Neural cell (in vitro differentiated cells): Measurements from ENCODE around the gene DFFA. TPM values are rescaled to one million over a fixed set of nuclear protein-coding genes. Genes with fewer than 3 reads are reported as not detected.

Source experiments
- H2AFZ ChIP-seq: fragments of 200-600, 300-800 bp; sonication (generic), shearing (Covaris generic); 2 replicates; pipeline ENCODE4 v1.6.0; 2014; ENCODE audit warnings: low read depth, mild to moderate bottlenecking, antibody characterized with exemption, low read length, moderate library complexity
- H3F3A ChIP-seq: fragments of 200-600 bp; shearing (Covaris generic); 2 replicates; pipeline ENCODE4 v1.6.1; 2016; ENCODE audit warnings: mild to moderate bottlenecking, moderate library complexity, mixed read lengths, antibody characterized with exemption, low read length; ENCODE audit not compliant: insufficient read depth, poor library complexity, severe bottlenecking
- H3K27ac ChIP-seq: fragments of 200-600, 300-800 bp; sonication (generic), shearing (Covaris generic); 2 replicates; pipeline ENCODE4 v1.5.1; 2014; ENCODE audit warnings: mild to moderate bottlenecking, low read length, moderate library complexity
- H3K27me3 ChIP-seq: fragments of 300-800, 200-600 bp; sonication (generic), shearing (Covaris generic); 2 replicates; pipeline ENCODE4 v1.6.0; 2014; ENCODE audit warnings: mild to moderate bottlenecking, low read depth, low read length, moderate library complexity; ENCODE audit not compliant: insufficient read depth
- H3K36me3 ChIP-seq: fragments of 300-800, 200-600 bp; sonication (generic), shearing (Covaris generic); 2 replicates; pipeline ENCODE4 v1.5.1; 2014; ENCODE audit warnings: mild to moderate bottlenecking, antibody characterized with exemption, low read length, moderate library complexity; ENCODE audit not compliant: insufficient read depth
- H3K4me2 ChIP-seq: fragments of 300-800, 200-600 bp; sonication (generic), shearing (Covaris generic); 2 replicates; pipeline ENCODE4 v1.6.0; 2014; ENCODE audit warnings: mild to moderate bottlenecking, low read length
- H3K4me3 ChIP-seq: fragments of 300-800, 200-600 bp; sonication (generic), shearing (Covaris generic); 2 replicates; pipeline ENCODE4 v1.5.1; 2014; ENCODE audit warnings: mild to moderate bottlenecking, low read length, moderate library complexity
- H3K79me2 ChIP-seq: fragments of 200-600 bp; shearing (Covaris generic); replicated peaks from 2 replicates; pipeline ENCODE4 v1.6.0; 2014; ENCODE audit warnings: mild to moderate bottlenecking, low read length, moderate library complexity; ENCODE audit not compliant: insufficient read depth
- H3K9ac ChIP-seq: fragments of 300-800, 200-600 bp; sonication (generic), shearing (Covaris generic); 2 replicates; pipeline ENCODE4 v1.6.1; 2016; ENCODE audit warnings: mild to moderate bottlenecking, low read length, mixed read lengths
- H3K9me2 ChIP-seq: fragments of 200-600 bp; shearing (Covaris generic); 2 replicates; pipeline ENCODE4 v1.6.1; 2016; ENCODE audit warnings: mild to moderate bottlenecking, low read length, mixed read lengths; ENCODE audit not compliant: insufficient read depth
- H3K9me3 ChIP-seq: fragments of 200-600, 300-800 bp; sonication (generic), shearing (Covaris generic); 2 replicates; pipeline ENCODE4 v1.6.1; 2016; ENCODE audit warnings: mild to moderate bottlenecking, mixed run types, low read length, moderate library complexity, mixed read lengths
- H4K20me1 ChIP-seq: fragments of 200-600 bp; shearing (Covaris generic); 2 replicates; pipeline ENCODE4 v1.6.1; 2016; ENCODE audit warnings: mild to moderate bottlenecking, mixed run types; ENCODE audit not compliant: insufficient read depth
- EP300 ChIP-seq: fragments of 450-650 bp; conservative IDR thresholded peaks from 2 replicates; pipeline ENCODE4 v1.6.1; 2014; ENCODE audit warnings: antibody characterized with exemption, mild to moderate bottlenecking, moderate library complexity; ENCODE audit not compliant: poor library complexity, severe bottlenecking
- EZH2 ChIP-seq: fragments of 200-600, 300-800 bp; shearing (Covaris generic), sonication (generic); IDR thresholded peaks from 2 replicates; pipeline ENCODE4 v1.6.1; 2014; ENCODE audit warnings: antibody characterized with exemption, low read length, borderline replicate concordance, mild to moderate bottlenecking; ENCODE audit not compliant: insufficient read depth, poor library complexity, severe bottlenecking
- MXI1 ChIP-seq: fragments of 450-650 bp; conservative IDR thresholded peaks from 2 replicates; pipeline ENCODE4 v1.6.1; 2014; ENCODE audit warnings: antibody characterized with exemption, mild to moderate bottlenecking; ENCODE audit not compliant: poor library complexity, severe bottlenecking
- POLR2AphosphoS5 ChIP-seq: IDR thresholded peaks from 2 replicates; pipeline ENCODE4 v1.6.1; 2012
- RAD21 ChIP-seq: fragments of 450-650 bp; conservative IDR thresholded peaks from 2 replicates; pipeline ENCODE4 v1.6.1; 2014; ENCODE audit warnings: antibody characterized with exemption, mild to moderate bottlenecking, moderate library complexity
- SMC3 ChIP-seq: fragments of 450-650 bp; conservative IDR thresholded peaks from 2 replicates; pipeline ENCODE4 v1.6.1; 2014; ENCODE audit warnings: antibody characterized with exemption, mild to moderate bottlenecking, moderate library complexity; ENCODE audit not compliant: poor library complexity
- TAF1 ChIP-seq: IDR thresholded peaks from 2 replicates; pipeline ENCODE4 v1.6.1; 2012; ENCODE audit warnings: low read depth
- polyA plus RNA-seq: library from polyadenylated mRNA; depleted of rRNA; stranded (reverse); fragments of >200 nt; gene quantifications from 2 replicates; pipeline ENCODE4 v1.2.3, GENCODE V29; 2014
- TF ChIP-seq, protein P1 (sequence below): IDR thresholded peaks from 2 replicates; pipeline ENCODE4 v1.6.1; 2012; ENCODE audit warnings: borderline replicate concordance
- TF ChIP-seq, protein P2 (sequence below): fragments of 450-650 bp; IDR thresholded peaks from 2 replicates; pipeline ENCODE4 v1.5.1; 2014; ENCODE audit warnings: antibody characterized with exemption, mild to moderate bottlenecking, moderate library complexity; ENCODE audit not compliant: poor library complexity, severe bottlenecking

The DFFA gene
- polyA plus RNA-seq, 1 donor from 2014 or later, result 32.7 TPM

GRCh38 chr1:10490286-10490970 is 18.1 kb upstream of the DFFA start:
- H3K9ac ChIP-seq, result no peak overlapping the region
- no peaks in the 10 kb centered on the region for H3K27me3 ChIP-seq
- H3K36me3 ChIP-seq, result no peaks in the 10 kb centered on the region
- H3K9me2 ChIP-seq, result no peaks in the 10 kb centered on the region
- H3K79me2 ChIP-seq, result peaks cover 4% of the 10 kb centered on the region
- H3K4me3 ChIP-seq, result no peak overlapping the region
- TF ChIP-seq RAD21 (no peak), EZH2 (no peak), POLR2AphosphoS5 (no peak), MXI1 (no peak), SMC3 (no peak), TAF1 (no peak), EP300 (no peak)
- TF ChIP-seq, protein P1, sequence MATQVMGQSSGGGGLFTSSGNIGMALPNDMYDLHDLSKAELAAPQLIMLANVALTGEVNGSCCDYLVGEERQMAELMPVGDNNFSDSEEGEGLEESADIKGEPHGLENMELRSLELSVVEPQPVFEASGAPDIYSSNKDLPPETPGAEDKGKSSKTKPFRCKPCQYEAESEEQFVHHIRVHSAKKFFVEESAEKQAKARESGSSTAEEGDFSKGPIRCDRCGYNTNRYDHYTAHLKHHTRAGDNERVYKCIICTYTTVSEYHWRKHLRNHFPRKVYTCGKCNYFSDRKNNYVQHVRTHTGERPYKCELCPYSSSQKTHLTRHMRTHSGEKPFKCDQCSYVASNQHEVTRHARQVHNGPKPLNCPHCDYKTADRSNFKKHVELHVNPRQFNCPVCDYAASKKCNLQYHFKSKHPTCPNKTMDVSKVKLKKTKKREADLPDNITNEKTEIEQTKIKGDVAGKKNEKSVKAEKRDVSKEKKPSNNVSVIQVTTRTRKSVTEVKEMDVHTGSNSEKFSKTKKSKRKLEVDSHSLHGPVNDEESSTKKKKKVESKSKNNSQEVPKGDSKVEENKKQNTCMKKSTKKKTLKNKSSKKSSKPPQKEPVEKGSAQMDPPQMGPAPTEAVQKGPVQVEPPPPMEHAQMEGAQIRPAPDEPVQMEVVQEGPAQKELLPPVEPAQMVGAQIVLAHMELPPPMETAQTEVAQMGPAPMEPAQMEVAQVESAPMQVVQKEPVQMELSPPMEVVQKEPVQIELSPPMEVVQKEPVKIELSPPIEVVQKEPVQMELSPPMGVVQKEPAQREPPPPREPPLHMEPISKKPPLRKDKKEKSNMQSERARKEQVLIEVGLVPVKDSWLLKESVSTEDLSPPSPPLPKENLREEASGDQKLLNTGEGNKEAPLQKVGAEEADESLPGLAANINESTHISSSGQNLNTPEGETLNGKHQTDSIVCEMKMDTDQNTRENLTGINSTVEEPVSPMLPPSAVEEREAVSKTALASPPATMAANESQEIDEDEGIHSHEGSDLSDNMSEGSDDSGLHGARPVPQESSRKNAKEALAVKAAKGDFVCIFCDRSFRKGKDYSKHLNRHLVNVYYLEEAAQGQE, result no peak
- TF ChIP-seq, protein P2, sequence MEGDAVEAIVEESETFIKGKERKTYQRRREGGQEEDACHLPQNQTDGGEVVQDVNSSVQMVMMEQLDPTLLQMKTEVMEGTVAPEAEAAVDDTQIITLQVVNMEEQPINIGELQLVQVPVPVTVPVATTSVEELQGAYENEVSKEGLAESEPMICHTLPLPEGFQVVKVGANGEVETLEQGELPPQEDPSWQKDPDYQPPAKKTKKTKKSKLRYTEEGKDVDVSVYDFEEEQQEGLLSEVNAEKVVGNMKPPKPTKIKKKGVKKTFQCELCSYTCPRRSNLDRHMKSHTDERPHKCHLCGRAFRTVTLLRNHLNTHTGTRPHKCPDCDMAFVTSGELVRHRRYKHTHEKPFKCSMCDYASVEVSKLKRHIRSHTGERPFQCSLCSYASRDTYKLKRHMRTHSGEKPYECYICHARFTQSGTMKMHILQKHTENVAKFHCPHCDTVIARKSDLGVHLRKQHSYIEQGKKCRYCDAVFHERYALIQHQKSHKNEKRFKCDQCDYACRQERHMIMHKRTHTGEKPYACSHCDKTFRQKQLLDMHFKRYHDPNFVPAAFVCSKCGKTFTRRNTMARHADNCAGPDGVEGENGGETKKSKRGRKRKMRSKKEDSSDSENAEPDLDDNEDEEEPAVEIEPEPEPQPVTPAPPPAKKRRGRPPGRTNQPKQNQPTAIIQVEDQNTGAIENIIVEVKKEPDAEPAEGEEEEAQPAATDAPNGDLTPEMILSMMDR, result no peak
- no peaks in the 10 kb centered on the region for H3F3A ChIP-seq
- H3K27ac ChIP-seq, result no peak overlapping the region
- no peaks in the 10 kb centered on the region for H3K9me3 ChIP-seq
- no peak overlapping the region for H2AFZ ChIP-seq
- H3K4me2 ChIP-seq, result no peak overlapping the region
- H4K20me1 ChIP-seq, result no peaks in the 10 kb centered on the region

- H3K9me3 ChIP-seq, result no peaks in the 10 kb centered on the region
- H3K27me3 ChIP-seq, result no peaks in the 10 kb centered on the region
- H3K4me3 ChIP-seq, result no peak overlapping the region
- H3K4me2 ChIP-seq, result no peak overlapping the region
- H3F3A ChIP-seq, result no peaks in the 10 kb centered on the region
- H3K9ac ChIP-seq, result no peak overlapping the region
- H4K20me1 ChIP-seq, result no peaks in the 10 kb centered on the region
- no peak overlapping the region for H3K27ac ChIP-seq
- H3K36me3 ChIP-seq, result no peaks in the 10 kb centered on the region
- H3K9me2 ChIP-seq, result no peaks in the 10 kb centered on the region
- H3K79me2 ChIP-seq, result peaks cover 4% of the 10 kb centered on the region
- no peak overlapping the region for H2AFZ ChIP-seq
- TF ChIP-seq SMC3 (no peak), TAF1 (no peak)
- TF ChIP-seq, protein P2, result no peak
Observed at GRCh38 chr1:10489291-10490055, 17.1 kb upstream of the DFFA start.
